ENCODE data around the gene KSR1.
"Not testable (repeated sequence)": the region's sequence is repeated elsewhere in the genome, so short reads cannot be mapped to it uniquely, and the experiment has no call there.

KSR1 gene

GRCh38 chr17:27669850-27670249, 213.6 kb downstream of the KSR1 start:
- DNase-seq = no peak

- no peak for DNase-seq
Measured at GRCh38 chr17:27670791-27671590, 214.7 kb downstream of the KSR1 start.

- no peak for DNase-seq
Measured at GRCh38 chr17:27671591-27671910, 215.3 kb downstream of the KSR1 start.

GRCh38 chr17:27671977-27672480, 215.8 kb downstream of the KSR1 start:
- DNase-seq = not testable (repeated sequence)

GRCh38 chr17:27674335-27674734, 218.1 kb downstream of the KSR1 start:
- no peak for DNase-seq
